ENCODE results near the gene CNIH3. TPM values are rescaled to one million over a fixed set of nuclear protein-coding genes. Genes with fewer than 3 reads are reported as not detected.

CNIH3 gene
- total and polyA plus RNA-seq, 2 donors (not counting 1 experiment from before 2014, with no cell fraction given), result 3.7 to 28.1 TPM

DNA sequence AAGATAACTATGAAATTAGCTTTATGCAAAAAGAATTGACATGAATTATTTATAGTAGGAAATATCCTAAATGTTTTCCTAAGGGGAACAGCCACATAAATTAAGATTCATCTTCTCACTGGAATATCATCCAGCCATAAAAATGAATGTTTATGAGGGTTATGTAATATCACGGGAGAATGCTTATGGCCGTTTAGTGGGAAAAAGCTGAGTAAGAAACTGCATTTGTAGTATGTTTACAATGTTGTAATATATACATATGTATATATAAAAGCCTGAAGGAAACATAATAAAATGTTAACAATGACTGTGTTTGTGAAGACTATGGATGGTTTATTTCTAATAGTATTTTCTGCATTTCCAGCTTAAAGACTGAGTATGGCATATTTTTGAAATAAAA, 161.1 kb downstream of the CNIH3 start:
- Histone ChIP-seq H3K27ac (ENCODE audit: insufficient read depth, low read length) (no peak overlapping the region), H3K4me3 (replicated peaks in 1 of 4; ENCODE audit: control extremely low read depth in 1 of 4, insufficient read depth in 1 of 4, low read depth in 3 of 4, low read length in 4 of 4) (no peak overlapping the region), H3K79me2 (ENCODE audit: control insufficient read depth, insufficient read depth, low read length) (no peaks in the 10 kb centered on the region), H4K20me1 (ENCODE audit: control insufficient read depth, extremely low read depth, insufficient read depth, low read length) (no peaks in the 10 kb centered on the region), H3K4me2 (ENCODE audit: extremely low read depth, insufficient read depth, low read length) (no peak overlapping the region), H3K27me3 (ENCODE audit: control insufficient read depth, insufficient read depth, low read length) (no peaks in the 10 kb centered on the region), H3K36me3 (ENCODE audit: control insufficient read depth, insufficient read depth, low read length) (no peaks in the 10 kb centered on the region), H3K9me3 (ENCODE audit: control insufficient read depth, insufficient read depth, low read depth, low read length) (no peaks in the 10 kb centered on the region), H3K4me1 (ENCODE audit: control insufficient read depth, extremely low read depth, insufficient read depth, low read length) (no peaks in the 10 kb centered on the region), H3K9ac (ENCODE audit: insufficient read depth, low read length) (no peak overlapping the region), H2AFZ (ENCODE audit: low read length) (no peak overlapping the region)
- TF ChIP-seq EZH2 (IDR thresholded peaks at IDR 0.05; ENCODE audit: low read length, missing control alignments), result no peak
- TF ChIP-seq, protein P1, sequence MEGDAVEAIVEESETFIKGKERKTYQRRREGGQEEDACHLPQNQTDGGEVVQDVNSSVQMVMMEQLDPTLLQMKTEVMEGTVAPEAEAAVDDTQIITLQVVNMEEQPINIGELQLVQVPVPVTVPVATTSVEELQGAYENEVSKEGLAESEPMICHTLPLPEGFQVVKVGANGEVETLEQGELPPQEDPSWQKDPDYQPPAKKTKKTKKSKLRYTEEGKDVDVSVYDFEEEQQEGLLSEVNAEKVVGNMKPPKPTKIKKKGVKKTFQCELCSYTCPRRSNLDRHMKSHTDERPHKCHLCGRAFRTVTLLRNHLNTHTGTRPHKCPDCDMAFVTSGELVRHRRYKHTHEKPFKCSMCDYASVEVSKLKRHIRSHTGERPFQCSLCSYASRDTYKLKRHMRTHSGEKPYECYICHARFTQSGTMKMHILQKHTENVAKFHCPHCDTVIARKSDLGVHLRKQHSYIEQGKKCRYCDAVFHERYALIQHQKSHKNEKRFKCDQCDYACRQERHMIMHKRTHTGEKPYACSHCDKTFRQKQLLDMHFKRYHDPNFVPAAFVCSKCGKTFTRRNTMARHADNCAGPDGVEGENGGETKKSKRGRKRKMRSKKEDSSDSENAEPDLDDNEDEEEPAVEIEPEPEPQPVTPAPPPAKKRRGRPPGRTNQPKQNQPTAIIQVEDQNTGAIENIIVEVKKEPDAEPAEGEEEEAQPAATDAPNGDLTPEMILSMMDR (conservative IDR thresholded peaks at IDR 0.05 in 1 of 2, IDR thresholded peaks at IDR 0.05 in 1 of 2; ENCODE audit: low read depth in 1 of 2, low read length in 2 of 2), result no peak
- DNase-seq (ENCODE audit: low read depth in 2 of 2), result no peak

DNA sequence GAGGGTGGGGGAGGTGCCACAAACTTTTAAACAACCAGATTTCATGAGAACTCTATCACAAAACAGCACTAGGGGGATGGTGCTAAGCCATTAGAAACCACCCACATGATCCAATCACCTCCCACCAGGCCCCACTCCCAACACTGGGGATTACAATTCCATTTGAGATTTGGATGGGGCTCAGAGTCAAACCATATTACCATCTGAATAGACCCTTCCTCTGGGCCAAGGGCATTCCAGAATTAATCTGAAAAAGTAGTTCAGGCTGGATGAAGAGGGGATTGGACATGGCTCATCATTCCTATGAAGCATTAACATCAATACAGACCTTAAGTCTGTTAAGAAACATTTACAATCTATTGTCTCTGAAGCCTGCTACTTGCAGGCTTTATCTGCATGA, 163.4 kb downstream of the CNIH3 start:
- Histone ChIP-seq H3K4me1 (ENCODE audit: control insufficient read depth, extremely low read depth, insufficient read depth, low read length) (peaks cover 9% of the 10 kb centered on the region), H3K9ac (ENCODE audit: insufficient read depth, low read length) (no peak overlapping the region), H3K36me3 (ENCODE audit: control insufficient read depth, insufficient read depth, low read length) (no peaks in the 10 kb centered on the region), H3K4me2 (ENCODE audit: extremely low read depth, insufficient read depth, low read length) (no peak overlapping the region), H3K9me3 (ENCODE audit: control insufficient read depth, insufficient read depth, low read depth, low read length) (no peaks in the 10 kb centered on the region), H3K27ac (ENCODE audit: insufficient read depth, low read length) (no peak overlapping the region), H3K4me3 (replicated peaks in 1 of 4; ENCODE audit: control extremely low read depth in 1 of 4, insufficient read depth in 1 of 4, low read depth in 3 of 4, low read length in 4 of 4) (no peak overlapping the region), H3K27me3 (ENCODE audit: control insufficient read depth, insufficient read depth, low read length) (no peaks in the 10 kb centered on the region), H4K20me1 (ENCODE audit: control insufficient read depth, extremely low read depth, insufficient read depth, low read length) (no peaks in the 10 kb centered on the region), H3K79me2 (ENCODE audit: control insufficient read depth, insufficient read depth, low read length) (no peaks in the 10 kb centered on the region), H2AFZ (ENCODE audit: low read length) (no peak overlapping the region)
- no peak for DNase-seq (ENCODE audit: low read depth in 2 of 2)
- TF ChIP-seq EZH2 (IDR thresholded peaks at IDR 0.05; ENCODE audit: low read length, missing control alignments), result no peak
- TF ChIP-seq, protein P1 (conservative IDR thresholded peaks at IDR 0.05 in 1 of 2, IDR thresholded peaks at IDR 0.05 in 1 of 2; ENCODE audit: low read depth in 1 of 2, low read length in 2 of 2), result no peak

DNA sequence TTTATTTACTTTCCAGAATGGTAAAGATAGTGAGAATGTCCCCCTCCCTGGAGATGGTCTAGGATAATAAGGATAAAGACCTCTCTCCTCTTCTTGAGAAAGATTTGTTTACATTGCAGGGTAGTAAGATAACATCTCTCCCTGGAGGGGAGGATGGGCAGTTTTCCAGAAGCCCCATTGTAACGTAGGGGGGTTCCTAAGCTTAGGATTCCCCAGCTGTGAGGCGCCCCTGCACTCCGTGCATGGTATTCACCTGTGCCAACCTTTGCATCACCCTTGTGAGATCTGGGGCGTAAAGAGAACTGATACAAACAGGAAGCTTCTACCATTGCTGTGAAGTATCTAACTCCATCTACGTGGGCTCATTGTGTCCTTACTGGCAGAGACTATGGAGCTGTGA, 164.6 kb downstream of the CNIH3 start:
- Histone ChIP-seq H3K36me3 (ENCODE audit: control insufficient read depth, insufficient read depth, low read length) (no peaks in the 10 kb centered on the region), H3K4me3 (replicated peaks in 1 of 4; ENCODE audit: control extremely low read depth in 1 of 4, insufficient read depth in 1 of 4, low read depth in 3 of 4, low read length in 4 of 4) (no peak overlapping the region), H4K20me1 (ENCODE audit: control insufficient read depth, extremely low read depth, insufficient read depth, low read length) (no peaks in the 10 kb centered on the region), H2AFZ (ENCODE audit: low read length) (no peak overlapping the region), H3K9ac (ENCODE audit: insufficient read depth, low read length) (no peak overlapping the region), H3K9me3 (ENCODE audit: control insufficient read depth, insufficient read depth, low read depth, low read length) (no peaks in the 10 kb centered on the region), H3K27me3 (ENCODE audit: control insufficient read depth, insufficient read depth, low read length) (no peaks in the 10 kb centered on the region), H3K4me1 (ENCODE audit: control insufficient read depth, extremely low read depth, insufficient read depth, low read length) (peaks cover 10% of the 10 kb centered on the region), H3K79me2 (ENCODE audit: control insufficient read depth, insufficient read depth, low read length) (no peaks in the 10 kb centered on the region), H3K27ac (ENCODE audit: insufficient read depth, low read length) (no peak overlapping the region), H3K4me2 (ENCODE audit: extremely low read depth, insufficient read depth, low read length) (no peak overlapping the region)
- DNase-seq (ENCODE audit: low read depth in 2 of 2), result no peak
- TF ChIP-seq EZH2 (IDR thresholded peaks at IDR 0.05; ENCODE audit: low read length, missing control alignments), result no peak
- TF ChIP-seq, protein P1 (conservative IDR thresholded peaks at IDR 0.05 in 1 of 2, IDR thresholded peaks at IDR 0.05 in 1 of 2; ENCODE audit: low read depth in 1 of 2, low read length in 2 of 2), result no peak

Measured in fibroblast of lung (primary cell).